SK-MEL-5 (cell line): ENCODE measurements around the gene DBNDD1. TPM values are rescaled to one million over a fixed set of nuclear protein-coding genes. Genes with fewer than 3 reads are reported as not detected.
"Not testable (repeated sequence)": the region's sequence is repeated elsewhere in the genome, so short reads cannot be mapped to it uniquely, and the experiment has no call there.

Source experiments
- DNase-seq: peaks from one replicate; pipeline ENCODE4 v3.0.0-alpha.2; 2016; ENCODE audit warnings: low read depth, low spot score
- in situ Hi-C: cut with HindIII; loops from 2 replicates; pipeline ENCODE4 v1.10.0; 2016; ENCODE audit warnings: low sequenced_read_pairs, high pct_unique_total_duplicates, low pct_unique_long_range_greater_than_20kb
- total RNA-seq: library from RNA; depleted of rRNA; stranded (reverse); fragments of >200 nt; shearing (Covaris generic); gene quantifications from 2 replicates; pipeline ENCODE4 v1.2.3, GENCODE V29; 2014

DBNDD1 gene
- total RNA-seq, 1 experiment from 2014 or later = 23.1 TPM

GRCh38 chr16:90001761-90002503 is 17.3 kb downstream of the DBNDD1 start:
- in situ Hi-C loops = no loop called here
- DNase-seq = no peak

DNA sequence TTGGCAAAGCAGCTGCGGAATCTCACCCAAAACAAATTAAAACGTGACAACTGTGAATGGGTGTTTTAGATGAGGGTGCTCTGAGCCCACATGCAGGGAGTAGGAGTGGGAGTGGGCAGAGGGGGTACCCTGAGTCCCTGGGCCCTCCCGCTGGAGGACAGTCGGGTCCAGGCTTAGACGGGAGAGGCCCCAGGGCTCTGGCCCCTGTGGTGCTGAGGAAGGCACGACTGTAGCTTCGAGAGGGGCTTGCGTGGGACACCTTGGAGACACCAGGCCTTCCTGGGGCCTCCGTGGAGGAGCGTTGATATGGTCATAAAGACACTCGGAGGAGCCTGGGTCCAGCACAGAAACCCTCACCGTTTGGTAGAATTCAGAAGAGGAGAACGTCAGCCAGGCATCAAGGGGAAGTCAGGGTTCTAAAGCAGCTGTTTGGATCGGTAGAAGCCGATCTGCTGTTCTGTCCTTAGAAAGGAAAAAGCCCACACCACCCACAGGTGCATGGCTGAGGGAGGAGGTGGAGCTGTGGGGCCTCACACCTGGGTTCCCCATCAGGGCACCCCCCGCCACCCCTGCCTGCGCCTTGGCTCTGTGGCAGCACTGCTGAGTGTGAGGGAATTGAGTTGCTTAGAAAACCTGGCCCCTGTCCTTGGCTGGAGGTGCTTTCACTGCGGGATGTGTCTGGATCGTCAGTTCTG is 18.4 kb downstream of the DBNDD1 start:
- in situ Hi-C loops = no loop called here
- no peak for DNase-seq

GRCh38 chr16:89999831-90000574 is 19.3 kb downstream of the DBNDD1 start:
- in situ Hi-C loops = no loop called here

DNA sequence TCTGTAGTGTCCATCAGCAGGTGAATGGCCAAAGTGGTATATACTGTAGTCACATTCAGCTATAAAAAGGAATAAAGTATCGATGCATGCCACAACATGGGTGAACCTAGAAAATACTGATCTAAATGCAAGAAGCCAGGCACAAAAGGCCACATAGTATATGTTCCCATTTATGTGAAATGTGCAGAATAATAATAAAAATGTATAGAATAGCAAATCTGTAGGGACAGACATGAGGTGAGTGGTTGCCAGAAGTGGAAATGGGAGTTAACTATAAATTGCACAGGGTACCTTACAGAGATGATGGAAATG is 23.1 kb downstream of the DBNDD1 start:
- in situ Hi-C loops = no loop called here

More at GRCh38 chr16:89999831-90000574, 19.3 kb downstream of the DBNDD1 start:
- no peak for DNase-seq

DNA sequence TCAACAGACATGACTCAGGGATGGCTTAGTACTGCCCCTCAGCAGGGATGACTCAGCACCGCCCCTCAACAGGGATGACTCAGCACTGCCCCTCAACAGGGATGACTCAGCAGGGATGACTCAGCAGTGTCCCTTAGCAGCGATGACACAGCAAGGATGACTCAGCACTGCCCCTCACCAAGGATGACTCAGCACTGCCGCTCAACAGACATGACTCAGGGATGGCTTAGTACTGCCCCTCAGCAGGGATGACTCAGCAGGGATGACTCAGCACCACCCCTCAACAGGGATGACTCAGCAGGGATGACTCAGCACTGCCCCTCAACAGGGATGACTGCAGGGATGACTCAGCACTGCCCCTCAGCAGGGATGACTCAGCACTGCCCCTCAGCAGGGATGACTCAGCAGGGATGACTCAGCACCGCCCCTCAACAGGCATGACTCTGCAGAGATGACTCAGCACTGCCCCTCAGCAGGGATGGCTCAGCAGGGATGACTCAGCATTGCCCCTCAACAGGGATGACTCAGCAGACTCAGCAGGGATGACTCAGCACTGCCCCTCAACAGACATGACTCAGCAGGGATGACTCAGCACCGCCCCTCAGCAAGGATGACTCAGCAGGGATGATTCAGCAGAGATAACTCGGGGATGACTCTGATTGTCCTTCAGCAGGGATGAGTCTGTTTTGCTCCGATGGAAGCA is 23.6 kb downstream of the DBNDD1 start:
- in situ Hi-C loops = not testable (repeated sequence)
- peak; percentile 27 for DNase-seq

More for the DNA sequence above, 23.1 kb downstream of the DBNDD1 start:
- no peak for DNase-seq

GRCh38 chr16:89994721-89995474 is 24.4 kb downstream of the DBNDD1 start:
- peak; percentile 13 for DNase-seq
- in situ Hi-C loops = not testable (repeated sequence)

DNA sequence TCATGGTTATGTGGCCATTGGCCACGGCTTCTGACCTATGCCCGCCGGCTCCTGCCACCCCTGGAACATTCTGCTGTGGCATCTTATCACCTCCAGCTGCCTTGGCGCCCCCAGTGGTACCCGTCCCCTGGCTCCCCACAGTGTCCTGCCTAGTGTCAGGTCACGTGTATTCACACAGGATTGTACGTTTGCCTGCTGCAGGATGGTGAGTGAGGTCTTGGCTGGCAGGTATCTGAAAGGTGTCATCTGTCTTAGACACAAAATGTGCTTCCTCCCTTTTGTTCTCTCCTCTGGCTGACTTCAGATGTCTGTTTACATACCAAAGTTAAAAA is 24.9 kb downstream of the DBNDD1 start:
- in situ Hi-C loops = no loop called here

GRCh38 chr16:89993971-89994370 is 25.3 kb downstream of the DBNDD1 start:
- in situ Hi-C loops = no loop called here
- DNase-seq = no peak

More for the DNA sequence above, 24.9 kb downstream of the DBNDD1 start:
- no peak for DNase-seq

- in situ Hi-C loops = no loop called here
- DNase-seq = no peak
Observed at GRCh38 chr16:89993377-89993776, 25.9 kb downstream of the DBNDD1 start.

DNA sequence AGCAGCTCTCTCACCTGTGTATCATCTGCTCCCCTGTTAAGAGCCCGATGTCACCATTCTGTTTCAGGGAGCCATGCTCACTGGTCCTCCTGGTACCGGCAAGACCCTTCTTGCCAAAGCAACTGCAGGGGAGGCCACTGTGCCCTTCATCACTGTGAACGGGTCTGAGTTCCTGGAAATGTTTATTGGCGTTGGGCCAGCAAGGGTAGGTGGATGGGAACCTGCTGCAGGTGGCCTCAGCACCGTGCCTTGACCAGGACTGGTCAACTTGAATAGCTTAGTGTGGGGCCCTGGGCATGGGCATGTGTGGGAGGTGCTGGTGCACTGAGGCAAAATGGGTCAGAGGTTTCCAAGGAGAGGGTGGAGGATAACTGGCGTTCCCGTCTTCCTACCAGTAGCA is 28.5 kb downstream of the DBNDD1 start:
- no peak for DNase-seq
- in situ Hi-C loops = no loop called here

GRCh38 chr16:89988951-89989350 is 30.3 kb downstream of the DBNDD1 start:
- DNase-seq = no peak
- in situ Hi-C loops = no loop called here

- no peak for DNase-seq
- in situ Hi-C loops = no loop called here
Observed at GRCh38 chr16:89987169-89987568, 32.1 kb downstream of the DBNDD1 start.

GRCh38 chr16:89986600-89986999 is 32.7 kb downstream of the DBNDD1 start:
- in situ Hi-C loops = no loop called here
- DNase-seq = no peak

DNA sequence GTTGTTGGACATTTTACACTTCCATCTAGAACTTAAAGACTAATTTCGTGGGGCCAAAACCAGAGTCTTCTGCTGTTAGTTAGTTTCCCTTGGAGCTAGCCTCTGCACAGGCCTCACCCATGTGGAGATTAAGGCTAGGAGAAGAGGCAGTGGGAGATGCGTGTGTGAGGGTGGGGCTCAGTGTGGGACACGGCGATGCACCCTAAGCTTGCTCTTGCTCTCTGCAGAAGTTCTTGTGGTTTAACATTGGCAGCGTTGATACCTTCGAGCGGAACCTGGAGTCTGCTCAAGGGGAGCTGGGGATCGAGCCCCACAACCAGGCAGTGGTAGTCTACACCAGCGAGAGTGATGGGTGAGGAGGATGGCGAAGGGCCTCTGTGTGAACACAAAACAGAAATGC is 34.0 kb downstream of the DBNDD1 start:
- DNase-seq = no peak
- in situ Hi-C loops = no loop called here

- in situ Hi-C loops = no loop called here
- DNase-seq = no peak
Observed at GRCh38 chr16:89984216-89984615, 35.0 kb downstream of the DBNDD1 start.

DNA sequence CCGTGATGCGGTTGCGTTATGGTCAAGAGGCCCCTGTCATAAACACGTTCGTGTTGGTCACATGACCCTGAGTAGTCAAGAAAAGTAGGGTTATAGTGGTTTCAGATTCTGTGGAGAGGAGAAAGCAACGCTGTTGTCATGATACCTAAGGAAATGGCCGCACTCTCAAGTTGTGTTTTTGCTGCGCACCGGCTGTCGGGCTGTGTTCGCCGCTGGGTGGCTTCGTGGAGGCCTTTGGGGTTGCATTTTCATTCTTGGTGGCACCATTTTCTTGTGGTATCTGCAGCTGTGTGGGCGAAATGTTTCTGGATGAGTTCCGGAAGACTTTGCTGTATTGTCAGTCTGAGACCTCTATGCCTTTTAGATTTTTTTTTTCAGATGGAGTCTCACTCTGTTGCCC is 35.7 kb downstream of the DBNDD1 start:
- in situ Hi-C loops = no loop called here

DNA sequence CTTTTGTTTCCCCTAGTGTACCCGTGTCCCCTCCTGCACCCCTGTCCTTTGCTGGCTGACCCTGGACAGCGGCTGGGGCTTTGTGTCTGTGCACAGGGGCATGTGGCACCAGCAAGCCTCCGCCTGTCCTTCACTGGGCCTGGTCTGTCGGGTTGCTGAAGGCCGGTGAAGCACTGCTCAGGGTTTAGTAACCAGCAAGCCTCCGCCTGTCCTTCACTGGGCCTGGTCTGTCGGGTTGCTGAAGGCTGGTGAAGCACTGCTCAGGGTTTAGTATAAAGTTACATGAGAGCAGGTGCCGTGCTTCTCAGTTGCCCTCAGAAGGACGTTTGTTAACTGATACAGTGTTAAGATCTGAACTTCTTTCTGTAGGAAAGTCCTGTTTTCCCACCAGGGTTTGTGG is 36.9 kb downstream of the DBNDD1 start:
- in situ Hi-C loops = no loop called here
- no peak for DNase-seq

More for the DNA sequence above, 35.7 kb downstream of the DBNDD1 start:
- no peak for DNase-seq
